Ishikawa (cell line): ENCODE data around the gene RNF223.

ENCODE experiments used
- CEBPB ChIP-seq: IDR thresholded peaks from 2 replicates; pipeline ENCODE4 v1.6.1; 2012
- CREB1 ChIP-seq: IDR thresholded peaks from 2 replicates; pipeline ENCODE4 v1.6.1; 2012; ENCODE audit warnings: low read depth
- EGR1 ChIP-seq: IDR thresholded peaks from 2 replicates; pipeline ENCODE4 v1.6.1; 2012
- EP300 ChIP-seq: IDR thresholded peaks from 2 replicates; pipeline ENCODE4 v1.6.1; 2012; ENCODE audit warnings: borderline replicate concordance
- FOXM1 ChIP-seq: IDR thresholded peaks from 2 replicates; pipeline ENCODE4 v1.6.1; 2012; ENCODE audit warnings: low read depth, borderline replicate concordance
- MAX ChIP-seq: IDR thresholded peaks from 2 replicates; pipeline ENCODE4 v1.6.1; 2012
- NFIC ChIP-seq: IDR thresholded peaks from 2 replicates; pipeline ENCODE4 v1.6.1; 2012
- RAD21 ChIP-seq: IDR thresholded peaks from 2 replicates; pipeline ENCODE4 v1.6.1; 2012; ENCODE audit warnings: low read depth
- REST ChIP-seq: IDR thresholded peaks from 2 replicates; pipeline ENCODE4 v1.6.1; 2012; ENCODE audit warnings: low read depth, mild to moderate bottlenecking
- TAF1 ChIP-seq: IDR thresholded peaks from 2 replicates; pipeline ENCODE4 v1.6.1; 2012; ENCODE audit warnings: low read depth, mild to moderate bottlenecking
- TCF12 ChIP-seq: IDR thresholded peaks from 2 replicates; pipeline ENCODE4 v1.6.1; 2012; ENCODE audit warnings: low read depth
- TEAD4 ChIP-seq: IDR thresholded peaks from 2 replicates; pipeline ENCODE4 v1.6.1; 2012
- USF1 ChIP-seq: IDR thresholded peaks from 2 replicates; pipeline ENCODE4 v1.6.1; 2012
- YY1 ChIP-seq: IDR thresholded peaks from 2 replicates; pipeline ENCODE4 v1.6.1; 2012; ENCODE audit warnings: low read depth
- ZBTB7A ChIP-seq: IDR thresholded peaks from 2 replicates; pipeline ENCODE4 v1.6.1; 2012; ENCODE audit warnings: low read depth

RNF223 gene

GRCh38 chr1:1047963-1048362 is 26.1 kb downstream of the RNF223 start:
- TF ChIP-seq TCF12 (no peak), CREB1 (no peak), NFIC (no peak), EP300 (no peak), REST (no peak), CEBPB (no peak), TAF1 (no peak)

- no peak for TF ChIP-seq ZBTB7A
Measured at GRCh38 chr1:1047407-1047806, 26.7 kb downstream of the RNF223 start.

- no peak for TF ChIP-seq RAD21
Measured at GRCh38 chr1:1046767-1047166, 27.3 kb downstream of the RNF223 start.

GRCh38 chr1:1046243-1046642 is 27.9 kb downstream of the RNF223 start:
- TF ChIP-seq MAX: no peak
- TF ChIP-seq TEAD4: no peak
- TF ChIP-seq TCF12: no peak
- no peak for TF ChIP-seq EP300
- no peak for TF ChIP-seq YY1
- TF ChIP-seq CREB1: no peak
- no peak for TF ChIP-seq TAF1
- no peak for TF ChIP-seq FOXM1
- TF ChIP-seq CEBPB: no peak
- no peak for TF ChIP-seq RAD21
- no peak for TF ChIP-seq USF1
- no peak for TF ChIP-seq ZBTB7A
- no peak for TF ChIP-seq EGR1

GRCh38 chr1:1045129-1045528 is 29.0 kb downstream of the RNF223 start:
- no peak for TF ChIP-seq RAD21
- TF ChIP-seq TCF12: no peak
- no peak for TF ChIP-seq NFIC
- no peak for TF ChIP-seq CEBPB
- no peak for TF ChIP-seq EP300
- no peak for TF ChIP-seq USF1
- no peak for TF ChIP-seq CREB1
- TF ChIP-seq REST: no peak
- no peak for TF ChIP-seq TAF1
- no peak for TF ChIP-seq EGR1
- no peak for TF ChIP-seq YY1
- TF ChIP-seq TEAD4: no peak
- TF ChIP-seq ZBTB7A: no peak
- TF ChIP-seq MAX: no peak
- no peak for TF ChIP-seq FOXM1

- no peak for TF ChIP-seq USF1
- no peak for TF ChIP-seq YY1
- no peak for TF ChIP-seq EGR1
- TF ChIP-seq FOXM1: no peak
- no peak for TF ChIP-seq RAD21
- no peak for TF ChIP-seq MAX
- no peak for TF ChIP-seq CEBPB
- no peak for TF ChIP-seq TEAD4
- no peak for TF ChIP-seq CREB1
- TF ChIP-seq TAF1: no peak
- no peak for TF ChIP-seq REST
- TF ChIP-seq NFIC: no peak
- TF ChIP-seq EP300: no peak
- TF ChIP-seq TCF12: no peak
- TF ChIP-seq ZBTB7A: no peak
Measured at GRCh38 chr1:1044455-1045078, 29.5 kb downstream of the RNF223 start.
